Stomach (tissue), 9 donors: Measurements from ENCODE around the gene MED12L. TPM values are rescaled to one million over a fixed set of nuclear protein-coding genes. Genes with fewer than 3 reads are reported as not detected.

ENCODE experiments used
- DNase-seq, 2 donors: peaks; one replicate each; pipeline versions ENCODE4 v3.0.0 to v3.0.0-alpha.2; 2013 to 2019
- H3K27ac ChIP-seq, 5 donors: fragments of 200-600 bp in 4 of 5; sonication (generic) in 4 of 5; one replicate each; pipeline ENCODE4 v1.5.1; 2013 to 2019; ENCODE audit warnings: mild to moderate bottlenecking in 1 of 5, moderate library complexity in 1 of 5
- H3K27me3 ChIP-seq, 3 donors: fragments of 200-600 bp; sonication (generic); one replicate each; pipeline ENCODE4 v1.5.1; 2017 to 2019; ENCODE audit warnings: mixed run types in 1 of 3
- H3K36me3 ChIP-seq, 4 donors: fragments of 200-600 bp; sonication (generic); 1 replicate in 3 of 4; 2 replicates in 1 of 4; pipeline ENCODE4 v1.5.1; 2016 to 2019
- H3K4me1 ChIP-seq, 4 donors: fragments of 200-600 bp; sonication (generic); one replicate each; pipeline ENCODE4 v1.5.1; 2016 to 2019
- H3K4me3 ChIP-seq, 4 donors: fragments of 200-600 bp; sonication (generic) in 3 of 4; one replicate each; pipeline ENCODE4 v1.5.1; 2016 to 2019; ENCODE audit warnings: mild to moderate bottlenecking in 1 of 4
- H3K9me3 ChIP-seq, 4 donors: fragments of 200-600 bp; sonication (generic); one replicate each; pipeline ENCODE4 v1.5.1; 2016 to 2019
- EP300 ChIP-seq: sonication (generic); formaldehyde crosslinking; IDR thresholded peaks from one replicate; pipeline ENCODE4 v1.6.1; 2017; ENCODE audit warnings: antibody characterized with exemption
- POLR2A ChIP-seq, 4 donors: fragments of 450-650 bp; IDR thresholded peaks; one replicate each; pipeline ENCODE4 v1.6.1; 2016; ENCODE audit warnings: antibody characterized with exemption in 4 of 4, control low read depth in 2 of 4, mild to moderate bottlenecking in 1 of 4, moderate library complexity in 1 of 4
- POLR2AphosphoS5 ChIP-seq, 3 donors: sonication (generic); formaldehyde crosslinking; IDR thresholded peaks; one replicate each; pipeline ENCODE4 v1.6.1; 2016; ENCODE audit warnings: antibody characterized with exemption in 3 of 3
- WGBS, 5 donors: extraction: QIAGEN DNeasy Blood & Tissue Kit in 3 of 5; methylation state at CpG; one replicate each; pipeline versions ENCODE4 v1.1.5 to v1.1.7; 2013 to 2018; 5-methylcytosine and 5-hydroxymethylcytosine counted together
- intact Hi-C: fragments of 100-400 bp; cut with DNase I; formaldehyde crosslinking; loops from one replicate; pipeline ENCODE4 v1.15.1; 2023; ENCODE audit warnings: low total_unique reads
- polyA plus RNA-seq, 3 donors: library from polyadenylated mRNA; stranded (reverse); fragments of 200-250 nt; gene quantifications; one replicate each; pipeline ENCODE4 v1.2.3, GENCODE V29; 2013
- total RNA-seq, 5 donors: library from RNA; depleted of rRNA; stranded (reverse); fragments of >200 nt; gene quantifications; one replicate each; pipeline versions ENCODE4 v1.1.0 to v1.2.3, GENCODE V29; 2014 to 2016
- TF ChIP-seq, protein P1 (sequence below), 7 experiments: fragments of 450-650 bp in 4 of 7; fragments of 200-600 bp in 3 of 7; sonication (generic) in 3 of 7; IDR thresholded peaks; one replicate each; pipeline ENCODE4 v1.5.1; 2016 to 2019; ENCODE audit warnings: antibody characterized with exemption in 7 of 7, control low read depth in 2 of 7, mild to moderate bottlenecking in 1 of 7
- donor health status: healthy with polysubstance abuse.
- donor health status: Bipolar disorder and iron deficiency.
- donor health status: healthy.

Gene MED12L
- total and polyA plus RNA-seq, 8 donors, result 0.06 to 2.9 (median 0.36) TPM; not detected in 2

DNA sequence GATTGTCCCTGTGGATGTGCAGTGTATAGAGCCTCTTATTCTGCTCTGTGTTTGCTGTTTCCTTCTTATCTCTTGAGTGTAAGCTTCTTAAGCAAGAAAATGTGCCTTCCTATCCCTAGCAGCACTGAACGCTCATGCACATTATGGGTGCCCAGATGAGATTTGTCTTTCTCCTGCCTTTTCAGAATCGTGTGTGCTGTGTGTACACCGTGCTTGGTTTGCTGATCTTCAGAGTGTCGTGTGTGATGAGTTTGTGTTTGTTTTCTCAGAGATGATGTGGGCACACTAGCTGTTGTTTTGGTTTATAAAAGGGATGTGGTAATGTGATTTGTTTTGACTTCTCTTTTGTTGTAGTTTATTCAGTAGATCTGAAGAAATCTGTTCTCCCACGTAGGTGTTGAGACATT is 97.8 kb downstream of the MED12L start:
- intact Hi-C loops, result no loop called here
- WGBS, 5 donors, result 55 to 69% (median 60%) methylated on average over 5 of the region's 5 CpGs
- Histone ChIP-seq H3K27ac (no peak overlapping the region), H3K4me1 (no peaks in the 10 kb centered on the region), H3K4me3 (no peak overlapping the region), H3K27me3 (no peaks in the 10 kb centered on the region), H3K9me3 (no peaks in the 10 kb centered on the region), H3K36me3 (no peaks in the 10 kb centered on the region)
- TF ChIP-seq POLR2A (IDR thresholded peaks at IDR 0.05) (no peak), EP300 (no peak), POLR2AphosphoS5 (IDR thresholded peaks at IDR 0.05) (peak in 1 of 3 donors; percentile 15)
- TF ChIP-seq, protein P1, sequence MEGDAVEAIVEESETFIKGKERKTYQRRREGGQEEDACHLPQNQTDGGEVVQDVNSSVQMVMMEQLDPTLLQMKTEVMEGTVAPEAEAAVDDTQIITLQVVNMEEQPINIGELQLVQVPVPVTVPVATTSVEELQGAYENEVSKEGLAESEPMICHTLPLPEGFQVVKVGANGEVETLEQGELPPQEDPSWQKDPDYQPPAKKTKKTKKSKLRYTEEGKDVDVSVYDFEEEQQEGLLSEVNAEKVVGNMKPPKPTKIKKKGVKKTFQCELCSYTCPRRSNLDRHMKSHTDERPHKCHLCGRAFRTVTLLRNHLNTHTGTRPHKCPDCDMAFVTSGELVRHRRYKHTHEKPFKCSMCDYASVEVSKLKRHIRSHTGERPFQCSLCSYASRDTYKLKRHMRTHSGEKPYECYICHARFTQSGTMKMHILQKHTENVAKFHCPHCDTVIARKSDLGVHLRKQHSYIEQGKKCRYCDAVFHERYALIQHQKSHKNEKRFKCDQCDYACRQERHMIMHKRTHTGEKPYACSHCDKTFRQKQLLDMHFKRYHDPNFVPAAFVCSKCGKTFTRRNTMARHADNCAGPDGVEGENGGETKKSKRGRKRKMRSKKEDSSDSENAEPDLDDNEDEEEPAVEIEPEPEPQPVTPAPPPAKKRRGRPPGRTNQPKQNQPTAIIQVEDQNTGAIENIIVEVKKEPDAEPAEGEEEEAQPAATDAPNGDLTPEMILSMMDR (IDR thresholded peaks at IDR 0.05), result no peak
- peak in 1 of 2 donors; percentile 24 for DNase-seq

DNA sequence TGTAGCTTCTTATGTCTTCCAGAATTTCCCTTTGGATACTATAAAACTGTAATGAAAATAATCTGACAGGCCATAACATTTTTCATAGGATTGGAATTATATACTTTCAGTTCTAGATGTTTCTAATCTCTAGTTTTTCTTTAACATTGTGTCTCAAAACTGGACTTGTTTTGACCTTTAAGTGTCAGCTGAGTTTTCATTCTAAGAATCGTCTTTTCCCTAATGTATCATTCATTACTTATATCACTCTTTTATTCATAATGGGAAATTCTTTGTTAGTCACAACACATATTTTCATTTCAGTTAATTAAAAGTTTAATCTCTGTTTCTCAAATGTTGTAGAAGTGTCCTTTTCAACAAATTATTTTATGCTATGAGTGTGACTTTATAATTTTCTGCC is 105.6 kb downstream of the MED12L start:
- Histone ChIP-seq H3K4me1 (no peaks in the 10 kb centered on the region), H3K4me3 (no peak overlapping the region), H3K36me3 (no peaks in the 10 kb centered on the region), H3K27ac (no peak overlapping the region), H3K9me3 (no peaks in the 10 kb centered on the region), H3K27me3 (no peaks in the 10 kb centered on the region)
- intact Hi-C loops, result no loop called here
- 75 to 94% (median 85%) methylated on average over 1 of the region's 1 CpG for WGBS, 5 donors
- TF ChIP-seq POLR2AphosphoS5 (IDR thresholded peaks at IDR 0.05) (no peak), POLR2A (IDR thresholded peaks at IDR 0.05) (no peak)
- DNase-seq, result no peak

DNA sequence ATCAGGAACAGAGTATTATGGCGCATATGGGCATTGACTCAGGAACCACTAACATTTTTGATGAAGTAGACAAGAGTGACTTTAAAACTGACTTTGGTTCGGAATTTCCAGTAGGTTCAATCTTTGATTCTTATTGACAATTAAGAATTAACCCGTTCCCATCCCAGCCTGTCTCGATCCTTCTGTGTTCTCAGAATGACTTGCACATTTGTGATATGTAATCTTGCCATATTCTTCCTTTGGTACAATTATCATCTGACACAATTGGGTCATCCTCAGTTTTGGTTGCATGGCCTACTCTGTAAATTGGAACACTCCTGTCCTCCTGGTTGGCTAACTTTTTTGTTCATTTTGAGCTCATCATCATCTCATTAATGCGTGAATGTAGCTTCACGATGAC is 107.1 kb downstream of the MED12L start:
- no peaks in the 10 kb centered on the region for H3K36me3 ChIP-seq
- no peak overlapping the region for H3K27ac ChIP-seq
- intact Hi-C loops, result no loop called here
- DNase-seq, result no peak
- H3K4me1 ChIP-seq, result no peaks in the 10 kb centered on the region
- 90 to 92% (median 91%) methylated on average over 6 of the region's 6 CpGs for WGBS, 5 donors
- H3K9me3 ChIP-seq, result no peaks in the 10 kb centered on the region
- no peak overlapping the region for H3K4me3 ChIP-seq
- H3K27me3 ChIP-seq, result no peaks in the 10 kb centered on the region
- no peak for TF ChIP-seq POLR2AphosphoS5 (IDR thresholded peaks at IDR 0.05)
- TF ChIP-seq POLR2A (IDR thresholded peaks at IDR 0.05), result no peak
- TF ChIP-seq EP300, result no peak
- TF ChIP-seq, protein P1 (IDR thresholded peaks at IDR 0.05), result no peak

DNA sequence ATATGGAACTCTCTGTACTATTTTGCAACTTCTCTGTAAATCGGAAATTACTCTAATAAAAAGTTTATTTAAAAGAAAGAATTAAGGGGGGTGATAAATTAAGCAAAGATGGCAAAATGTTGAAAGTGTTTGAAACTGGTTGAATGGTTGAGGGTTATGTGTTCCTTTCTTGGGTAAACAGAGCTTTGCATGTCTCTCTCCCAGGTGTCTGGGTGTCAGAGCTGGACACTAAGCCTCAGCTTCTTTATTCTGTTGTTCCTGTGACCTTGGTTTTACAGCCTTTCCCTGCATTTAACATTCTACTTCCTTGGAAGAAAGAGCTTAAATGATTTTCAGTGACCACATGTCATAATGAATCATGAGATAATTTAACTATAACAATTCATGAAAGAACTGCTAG is 110.4 kb downstream of the MED12L start:
- TF ChIP-seq EP300 (no peak), POLR2A (IDR thresholded peaks at IDR 0.05) (no peak), POLR2AphosphoS5 (IDR thresholded peaks at IDR 0.05) (no peak)
- TF ChIP-seq, protein P1 (IDR thresholded peaks at IDR 0.05), result no peak
- intact Hi-C loops, result no loop called here
- DNase-seq, result no peak
- Histone ChIP-seq H3K27ac (no peak overlapping the region), H3K9me3 (no peaks in the 10 kb centered on the region), H3K27me3 (no peaks in the 10 kb centered on the region), H3K4me3 (no peak overlapping the region), H3K36me3 (no peaks in the 10 kb centered on the region), H3K4me1 (no peaks in the 10 kb centered on the region)
- 70 to 91% (median 83%) methylated on average over 1 of the region's 1 CpG for WGBS, 5 donors

DNA sequence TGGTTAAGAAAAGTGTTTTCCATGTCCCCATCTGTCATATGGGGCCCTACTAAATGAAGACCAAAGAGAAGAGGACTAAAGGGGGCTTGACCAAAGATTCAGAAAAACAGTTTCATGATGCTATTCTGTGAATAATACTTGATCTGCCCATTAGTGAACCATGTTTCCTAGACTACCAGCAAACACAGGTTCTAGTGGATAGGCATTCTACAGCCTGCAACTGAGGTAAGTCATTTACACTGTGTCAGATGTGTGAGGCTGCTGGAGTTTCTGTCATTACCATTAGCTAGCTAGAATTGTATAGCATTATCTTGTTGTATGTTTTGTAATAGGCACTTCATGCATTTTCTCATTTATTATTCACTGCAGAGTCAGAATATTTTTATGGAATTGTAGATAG is 111.0 kb downstream of the MED12L start:
- H3K27me3 ChIP-seq, result no peaks in the 10 kb centered on the region
- H3K4me1 ChIP-seq, result no peaks in the 10 kb centered on the region
- H3K36me3 ChIP-seq, result no peaks in the 10 kb centered on the region
- H3K4me3 ChIP-seq, result no peak overlapping the region
- DNase-seq, result no peak
- intact Hi-C loops, result no loop called here
- H3K27ac ChIP-seq, result no peak overlapping the region
- no peaks in the 10 kb centered on the region for H3K9me3 ChIP-seq
- TF ChIP-seq, protein P1 (IDR thresholded peaks at IDR 0.05), result no peak
- no peak for TF ChIP-seq POLR2AphosphoS5 (IDR thresholded peaks at IDR 0.05)
- no peak for TF ChIP-seq POLR2A (IDR thresholded peaks at IDR 0.05)
- TF ChIP-seq EP300, result no peak
